Measurements from ENCODE around the gene ITGBL1. TPM values are rescaled to one million over a fixed set of nuclear protein-coding genes. Genes with fewer than 3 reads are reported as not detected.

ITGBL1 gene
- total and polyA plus RNA-seq, 2 of the 4 experiments (the other 2 are of a cell fraction): 22.2 to 24.2 TPM

- H2BK120ac ChIP-seq (ENCODE audit: low read depth, low read length): no peak overlapping the region
- no peak overlapping the region for H3K18ac ChIP-seq (ENCODE audit: low read depth, low read length)
- no peak overlapping the region for H3K9ac ChIP-seq (ENCODE audit: low read depth, low read length)
- no peak overlapping the region for H2BK20ac ChIP-seq (ENCODE audit: low read depth, low read length)
- no TSS peak for BruUV-seq (replicated peaks)
- H3K27ac ChIP-seq (ENCODE audit: insufficient read depth, low read length): no peak overlapping the region
- no peak overlapping the region for H3K56ac ChIP-seq (ENCODE audit: extremely low read depth, insufficient read depth, low read length)
- H4K20me1 ChIP-seq (ENCODE audit: insufficient read depth, low read length): no peaks in the 10 kb centered on the region
- H2BK5ac ChIP-seq (ENCODE audit: low read depth, low read length, poor library complexity, severe bottlenecking): no peak overlapping the region
- H3K9me3 ChIP-seq (ENCODE audit: control insufficient read depth, insufficient read depth, low read length): no peaks in the 10 kb centered on the region
- no peak overlapping the region for H2AK5ac ChIP-seq (ENCODE audit: low read depth, low read length)
- H3K4me2 ChIP-seq (ENCODE audit: low read depth, low read length): no peak overlapping the region
- no peak overlapping the region for H2AFZ ChIP-seq (replicated peaks; ENCODE audit: low read length, poor library complexity)
- WGBS, 2 experiments (ENCODE audit: extremely low coverage in 2 of 2, insufficient read length in 1 of 2): no CpG with 5 or more reads among the region's 4 CpGs
- H4K5ac ChIP-seq (ENCODE audit: low read depth, low read length): no peak overlapping the region
- no peak overlapping the region for H4K8ac ChIP-seq (ENCODE audit: low read depth in 2 of 2, low read length in 2 of 2)
- H3K36me3 ChIP-seq (ENCODE audit: control insufficient read depth, insufficient read depth, low read length): no peaks in the 10 kb centered on the region
- no peak overlapping the region for H3K14ac ChIP-seq (replicated peaks; ENCODE audit: low read depth, low read length)
- H4K91ac ChIP-seq (ENCODE audit: insufficient read depth, low read depth, low read length): no peak overlapping the region
- POLR2A ChIA-PET (ENCODE audit: unreplicated experiment): no interaction called here
- intact Hi-C loops (cut with micrococcal nuclease): no loop called here
- DNase-seq (no peak), ATAC-seq (ENCODE audit: low read depth) (no peak)
- H2BK15ac ChIP-seq (ENCODE audit: low read depth, low read length): no peak overlapping the region
- no peaks in the 10 kb centered on the region for H3K79me1 ChIP-seq (ENCODE audit: low read depth in 1 of 2, low read length in 2 of 2)
- no peaks in the 10 kb centered on the region for H3K4me1 ChIP-seq (ENCODE audit: control insufficient read depth, insufficient read depth, low read length)
- no peak for TF ChIP-seq CHD1 (IDR thresholded peaks at IDR 0.05; ENCODE audit: low read depth, low read length)
- no peak for TF ChIP-seq CEBPB (IDR thresholded peaks at IDR 0.05; ENCODE audit: low read depth, low read length)
- no peak for TF ChIP-seq FOS (IDR thresholded peaks at IDR 0.05; ENCODE audit: low read depth, low read length)
- no peak for TF ChIP-seq SMC3 (IDR thresholded peaks at IDR 0.05; ENCODE audit: low read depth, low read length)
- in situ Hi-C loops (cut with MboI; ENCODE audit: low sequenced_read_pairs): no loop called here
- no peak overlapping the region for H3K4me3 ChIP-seq (ENCODE audit: insufficient read depth, low read depth, low read length)
- H3K4ac ChIP-seq (ENCODE audit: low read depth, low read length): no peak overlapping the region
- H3K23ac ChIP-seq (ENCODE audit: low read depth, low read length): no peak overlapping the region
- dilution Hi-C loops (cut with HindIII; ENCODE audit: low sequenced_read_pairs, unreplicated experiment): no loop called here
- CTCF ChIA-PET: no interaction called here
- H3K27me3 ChIP-seq (ENCODE audit: control insufficient read depth, insufficient read depth, low read length): no peaks in the 10 kb centered on the region
- H2AK9ac ChIP-seq (replicated peaks; ENCODE audit: low read depth, low read length, poor library complexity): no peak overlapping the region
- H3K9me1 ChIP-seq (ENCODE audit: insufficient read depth, low read length): no peaks in the 10 kb centered on the region
Observed at GRCh38 chr13:101673360-101674105, 221.1 kb downstream of the ITGBL1 start.

Measured in IMR-90 (cell line).